CD8-positive, alpha-beta memory T cell (primary cell): Measurements from ENCODE around the gene ASTN2. TPM values are rescaled to one million over a fixed set of nuclear protein-coding genes. Genes with fewer than 3 reads are reported as not detected.

Experiments
- CTCF ChIA-PET: fragments of 350-600 bp; sonication (Branson Sonifier 250); formaldehyde crosslinking; loops from one replicate; lab custom pipeline; 2021; ENCODE audit warnings: antibody characterized with exemption; lab: Charles Lee
- POLR2A ChIA-PET: fragments of 350-600 bp; sonication (Branson Sonifier 250); formaldehyde crosslinking; loops from one replicate; lab custom pipeline; 2021; ENCODE audit warnings: antibody characterized with exemption; lab: Charles Lee
- DNase-seq, 5 donors: peaks; one replicate each; pipeline versions ENCODE4 v3.0.0 to v3.0.0-alpha.2; 2020 to 2022; ENCODE audit warnings: mixed read lengths in 1 of 5
- H3K27ac ChIP-seq: one replicate; pipeline ENCODE4 v1.7.0; 2013; ENCODE audit warnings: low read depth, mild to moderate bottlenecking, low read length, moderate library complexity
- H3K27me3 ChIP-seq: 2 replicates; pipeline ENCODE4 v1.7.0; 2013; ENCODE audit warnings: low read length, mild to moderate bottlenecking; ENCODE audit not compliant: insufficient read depth, poor library complexity, severe bottlenecking
- H3K36me3 ChIP-seq: 2 replicates; pipeline ENCODE4 v1.7.0; 2013; ENCODE audit warnings: mild to moderate bottlenecking, low read length, moderate library complexity; ENCODE audit not compliant: insufficient read depth
- H3K4me1 ChIP-seq: 2 replicates; pipeline ENCODE4 v1.7.0; 2013; ENCODE audit warnings: mild to moderate bottlenecking, low read length, moderate library complexity; ENCODE audit not compliant: insufficient read depth
- H3K4me3 ChIP-seq: 2 replicates; pipeline ENCODE4 v1.7.0; 2013; ENCODE audit warnings: mild to moderate bottlenecking, low read length
- H3K9me3 ChIP-seq: 2 replicates; pipeline ENCODE4 v1.7.0; 2013; ENCODE audit warnings: mild to moderate bottlenecking, low read length
- H3K27ac Mint-ChIP-seq, 8 donors: one replicate each; pipeline ENCODE4 v1.8.0; 2020 to 2021; ENCODE audit warnings: mixed read lengths in 8 of 8, mild to moderate bottlenecking in 6 of 8, inconsistent platforms in 3 of 8, moderate library complexity in 3 of 8
- H3K27me3 Mint-ChIP-seq, 2 donors: one replicate each; pipeline ENCODE4 v1.8.0; 2020 to 2021; ENCODE audit warnings: mixed read lengths in 2 of 2, mild to moderate bottlenecking in 1 of 2, moderate library complexity in 1 of 2
- H3K36me3 Mint-ChIP-seq, 3 donors: one replicate each; pipeline ENCODE4 v1.8.0; 2020 to 2021; ENCODE audit warnings: mixed read lengths in 3 of 3, inconsistent platforms in 1 of 3, mild to moderate bottlenecking in 1 of 3
- H3K4me1 Mint-ChIP-seq, 3 donors: one replicate each; pipeline ENCODE4 v1.8.0; 2020 to 2021; ENCODE audit warnings: mixed read lengths in 3 of 3, inconsistent platforms in 1 of 3, mild to moderate bottlenecking in 1 of 3
- H3K4me3 Mint-ChIP-seq, 7 donors: one replicate each; pipeline ENCODE4 v1.8.0; 2020 to 2021; ENCODE audit warnings: mixed read lengths in 7 of 7, mild to moderate bottlenecking in 6 of 7, moderate library complexity in 4 of 7, inconsistent platforms in 2 of 7
- H3K9me3 Mint-ChIP-seq, 5 donors: one replicate each; pipeline ENCODE4 v1.8.0; 2020 to 2022; ENCODE audit warnings: mixed read lengths in 5 of 5, mild to moderate bottlenecking in 3 of 5, moderate library complexity in 2 of 5, inconsistent platforms in 1 of 5
- polyA plus RNA-seq: library from polyadenylated mRNA; unstranded; fragments of 300-500 nt; fragmentation: Illumina TruSeq; gene quantifications from one replicate; pipeline ENCODE4 v1.2.3, GENCODE V29; 2021
- total RNA-seq, 2 experiments: library from RNA; stranded (reverse); gene quantifications; one replicate each; pipeline ENCODE4 v1.2.3, GENCODE V29; 2021

The ASTN2 gene
- total and polyA plus RNA-seq, 3 experiments from 2014 or later = 4.1 to 4.8 (median 4.2) TPM

GRCh38 chr9:117325110-117325731 is 89.6 kb downstream of the ASTN2 start:
- peaks cover 0 to 6% (median 2%) of the 10 kb centered on the region in 5 donors for H3K9me3 Mint-ChIP-seq
- H3K27ac Mint-ChIP-seq = no peak overlapping the region

GRCh38 chr9:117323390-117323789 is 91.5 kb downstream of the ASTN2 start:
- Mint-ChIP-seq H3K9me3 (peaks cover 0 to 8% (median 2%) of the 10 kb centered on the region in 5 donors), H3K27ac (no peak overlapping the region), H3K4me1 (no peaks in the 10 kb centered on the region), H3K27me3 (no peaks in the 10 kb centered on the region), H3K4me3 (no peak overlapping the region), H3K36me3 (no peaks in the 10 kb centered on the region)
- DNase-seq = no peak
- CTCF ChIA-PET = no interaction called here
- Histone ChIP-seq H3K4me3 (no peak overlapping the region), H3K4me1 (no peaks in the 10 kb centered on the region), H3K27me3 (no peaks in the 10 kb centered on the region), H3K27ac (no peak overlapping the region), H3K9me3 (no peaks in the 10 kb centered on the region), H3K36me3 (no peaks in the 10 kb centered on the region)
- POLR2A ChIA-PET = no interaction called here

More at GRCh38 chr9:117325110-117325731, 89.6 kb downstream of the ASTN2 start:
- H3K4me1 Mint-ChIP-seq = no peaks in the 10 kb centered on the region
- DNase-seq = no peak
- Histone ChIP-seq H3K27me3 (no peaks in the 10 kb centered on the region), H3K4me1 (no peaks in the 10 kb centered on the region), H3K4me3 (no peak overlapping the region), H3K27ac (no peak overlapping the region), H3K36me3 (no peaks in the 10 kb centered on the region), H3K9me3 (no peaks in the 10 kb centered on the region)
- ChIA-PET POLR2A (no interaction called here), CTCF (no interaction called here)
- no peaks in the 10 kb centered on the region for H3K36me3 Mint-ChIP-seq
- H3K27me3 Mint-ChIP-seq = no peaks in the 10 kb centered on the region
- no peak overlapping the region for H3K4me3 Mint-ChIP-seq

GRCh38 chr9:117317192-117317591 is 97.7 kb downstream of the ASTN2 start:
- CTCF ChIA-PET = no interaction called here
- Histone ChIP-seq H3K4me1 (no peaks in the 10 kb centered on the region), H3K36me3 (no peaks in the 10 kb centered on the region), H3K27ac (no peak overlapping the region), H3K27me3 (no peaks in the 10 kb centered on the region), H3K4me3 (no peak overlapping the region), H3K9me3 (no peaks in the 10 kb centered on the region)
- H3K27ac Mint-ChIP-seq = no peak overlapping the region
- no peak overlapping the region for H3K4me3 Mint-ChIP-seq
- peaks cover 0 to 5% (median 2%) of the 10 kb centered on the region in 5 donors for H3K9me3 Mint-ChIP-seq
- H3K4me1 Mint-ChIP-seq = no peaks in the 10 kb centered on the region
- DNase-seq = no peak
- no peaks in the 10 kb centered on the region for H3K36me3 Mint-ChIP-seq
- POLR2A ChIA-PET = no interaction called here
- no peaks in the 10 kb centered on the region for H3K27me3 Mint-ChIP-seq

GRCh38 chr9:117315236-117315635 is 99.6 kb downstream of the ASTN2 start:
- DNase-seq = no peak
- H3K27ac Mint-ChIP-seq = no peak overlapping the region
- no peaks in the 10 kb centered on the region for H3K27me3 Mint-ChIP-seq
- no peak overlapping the region for H3K4me3 ChIP-seq
- no peaks in the 10 kb centered on the region for H3K36me3 ChIP-seq
- H3K4me1 Mint-ChIP-seq = no peaks in the 10 kb centered on the region
- H3K4me3 Mint-ChIP-seq = no peak overlapping the region
- peaks cover 0 to 8% (median 6%) of the 10 kb centered on the region in 5 donors for H3K9me3 Mint-ChIP-seq
- no peak overlapping the region for H3K27ac ChIP-seq
- POLR2A ChIA-PET = no interaction called here
- no peaks in the 10 kb centered on the region for H3K36me3 Mint-ChIP-seq
- H3K27me3 ChIP-seq = no peaks in the 10 kb centered on the region
- H3K4me1 ChIP-seq = no peaks in the 10 kb centered on the region
- CTCF ChIA-PET = no interaction called here
- H3K9me3 ChIP-seq = no peaks in the 10 kb centered on the region

DNA sequence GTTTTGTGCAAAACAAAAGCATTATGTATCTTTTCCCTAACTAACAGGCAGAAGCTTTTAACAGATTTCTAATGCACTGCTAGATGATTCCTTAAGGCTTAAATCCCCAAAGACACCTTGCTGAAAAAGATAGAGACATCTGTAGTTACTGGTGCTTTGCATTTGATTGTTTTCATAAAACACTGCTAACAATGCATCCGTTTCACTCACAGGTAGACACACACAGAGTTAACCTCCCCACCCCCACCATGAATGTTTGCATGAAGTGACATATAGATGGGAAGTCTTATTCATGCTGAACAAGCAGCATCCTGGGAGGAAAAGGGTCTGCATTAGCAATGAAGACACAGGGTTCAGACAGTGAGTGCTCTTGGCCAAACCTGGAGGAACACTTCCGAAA is 100.9 kb downstream of the ASTN2 start:
- Histone ChIP-seq H3K27ac (no peak overlapping the region), H3K4me3 (no peak overlapping the region), H3K9me3 (no peaks in the 10 kb centered on the region), H3K27me3 (no peaks in the 10 kb centered on the region), H3K4me1 (no peaks in the 10 kb centered on the region), H3K36me3 (no peaks in the 10 kb centered on the region)
- no peaks in the 10 kb centered on the region for H3K27me3 Mint-ChIP-seq
- H3K4me1 Mint-ChIP-seq = no peaks in the 10 kb centered on the region
- DNase-seq = no peak
- ChIA-PET POLR2A (no interaction called here), CTCF (no interaction called here)
- H3K27ac Mint-ChIP-seq = no peak overlapping the region
- H3K9me3 Mint-ChIP-seq = peaks cover 0 to 8% (median 6%) of the 10 kb centered on the region in 5 donors
- no peak overlapping the region for H3K4me3 Mint-ChIP-seq
- H3K36me3 Mint-ChIP-seq = no peaks in the 10 kb centered on the region

- CTCF ChIA-PET = no interaction called here
These were observed 107.2 kb downstream of the ASTN2 start for GRCh38 chr9:117307701-117308100.

GRCh38 chr9:117306032-117306431 is 108.8 kb downstream of the ASTN2 start:
- no peak overlapping the region for H3K4me3 ChIP-seq
- H3K36me3 ChIP-seq = no peaks in the 10 kb centered on the region
- peaks cover 0 to 5% (median 3%) of the 10 kb centered on the region in 5 donors for H3K9me3 Mint-ChIP-seq
- H3K4me1 ChIP-seq = no peaks in the 10 kb centered on the region
- no peaks in the 10 kb centered on the region for H3K4me1 Mint-ChIP-seq
- CTCF ChIA-PET = no interaction called here
- no peaks in the 10 kb centered on the region for H3K27me3 ChIP-seq
- no peak overlapping the region for H3K27ac ChIP-seq
- no peaks in the 10 kb centered on the region for H3K9me3 ChIP-seq
- H3K4me3 Mint-ChIP-seq = no peak overlapping the region
- no peaks in the 10 kb centered on the region for H3K36me3 Mint-ChIP-seq
- H3K27ac Mint-ChIP-seq = no peak overlapping the region
- no peak for DNase-seq
- POLR2A ChIA-PET = no interaction called here
- no peaks in the 10 kb centered on the region for H3K27me3 Mint-ChIP-seq

More at GRCh38 chr9:117307701-117308100, 107.2 kb downstream of the ASTN2 start:
- no peak overlapping the region for H3K27ac Mint-ChIP-seq
- H3K36me3 ChIP-seq = no peaks in the 10 kb centered on the region
- no peaks in the 10 kb centered on the region for H3K36me3 Mint-ChIP-seq
- H3K9me3 ChIP-seq = no peaks in the 10 kb centered on the region
- H3K4me3 Mint-ChIP-seq = no peak overlapping the region
- H3K27me3 ChIP-seq = no peaks in the 10 kb centered on the region
- no peak overlapping the region for H3K27ac ChIP-seq
- no peaks in the 10 kb centered on the region for H3K27me3 Mint-ChIP-seq
- H3K4me1 Mint-ChIP-seq = no peaks in the 10 kb centered on the region
- H3K4me1 ChIP-seq = no peaks in the 10 kb centered on the region
- H3K4me3 ChIP-seq = no peak overlapping the region
- no peak for DNase-seq
- POLR2A ChIA-PET = no interaction called here
- H3K9me3 Mint-ChIP-seq = peaks cover 0 to 11% (median 4%) of the 10 kb centered on the region in 5 donors

DNA sequence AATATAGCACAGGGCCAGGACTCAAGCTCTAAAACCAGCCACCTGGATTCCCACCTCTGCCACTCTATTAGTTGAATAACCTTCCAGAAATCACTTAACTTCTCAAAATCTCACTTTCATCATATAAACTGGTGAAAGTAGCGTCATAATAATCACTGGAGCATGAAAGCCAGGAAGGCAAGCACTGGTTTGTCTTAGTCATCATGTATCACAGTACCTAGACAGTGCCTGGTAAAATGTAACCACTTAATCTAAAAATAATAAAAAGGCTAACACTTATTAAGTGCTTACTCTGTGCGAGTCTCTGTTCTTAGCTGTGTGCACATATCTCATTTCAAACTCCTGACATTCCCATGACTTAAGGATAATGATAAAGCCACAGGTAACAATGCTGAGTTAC is 109.4 kb downstream of the ASTN2 start:
- Mint-ChIP-seq H3K36me3 (no peaks in the 10 kb centered on the region), H3K27me3 (no peaks in the 10 kb centered on the region), H3K27ac (no peak overlapping the region), H3K4me1 (no peaks in the 10 kb centered on the region), H3K4me3 (no peak overlapping the region), H3K9me3 (peaks cover 0 to 5% (median 2%) of the 10 kb centered on the region in 5 donors)
- Histone ChIP-seq H3K4me3 (no peak overlapping the region), H3K4me1 (no peaks in the 10 kb centered on the region), H3K9me3 (no peaks in the 10 kb centered on the region), H3K36me3 (no peaks in the 10 kb centered on the region), H3K27me3 (no peaks in the 10 kb centered on the region), H3K27ac (no peak overlapping the region)
- ChIA-PET POLR2A (no interaction called here), CTCF (no interaction called here)
- no peak for DNase-seq
